HG02571 (cell line): Measurements from ENCODE around the gene EVA1C.
"Not testable (repeated sequence)": the region's sequence is repeated elsewhere in the genome, so short reads cannot be mapped to it uniquely, and the experiment has no call there.

ENCODE experiments used
- ATAC-seq: cut with Tn5 transposase; IDR thresholded peaks from one replicate; pipeline ENCODE4 v1.9.1; 2021; ENCODE audit warnings: mild to moderate bottlenecking, moderate library complexity; ENCODE audit not compliant: unreplicated experiment

EVA1C gene

GRCh38 chr21:32423320-32424190, 11.0 kb downstream of the EVA1C start:
- no peak for ATAC-seq

DNA sequence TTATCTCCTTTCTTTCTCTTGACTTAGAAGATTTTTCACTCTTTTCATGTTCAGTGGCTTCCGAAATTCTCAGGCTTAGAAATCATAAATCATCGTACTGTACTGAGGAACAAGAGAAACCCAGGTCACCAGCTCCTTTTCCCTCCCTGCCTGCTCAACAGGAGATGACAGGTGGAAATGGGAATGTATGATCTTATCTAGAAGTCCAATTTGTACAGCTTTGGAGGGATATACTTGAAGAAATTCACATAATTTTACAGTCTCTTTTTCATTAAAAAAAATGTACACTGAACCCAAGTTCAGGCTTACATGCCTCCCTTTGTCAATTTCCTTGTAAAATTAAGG, 11.7 kb downstream of the EVA1C start:
- no peak for ATAC-seq

DNA sequence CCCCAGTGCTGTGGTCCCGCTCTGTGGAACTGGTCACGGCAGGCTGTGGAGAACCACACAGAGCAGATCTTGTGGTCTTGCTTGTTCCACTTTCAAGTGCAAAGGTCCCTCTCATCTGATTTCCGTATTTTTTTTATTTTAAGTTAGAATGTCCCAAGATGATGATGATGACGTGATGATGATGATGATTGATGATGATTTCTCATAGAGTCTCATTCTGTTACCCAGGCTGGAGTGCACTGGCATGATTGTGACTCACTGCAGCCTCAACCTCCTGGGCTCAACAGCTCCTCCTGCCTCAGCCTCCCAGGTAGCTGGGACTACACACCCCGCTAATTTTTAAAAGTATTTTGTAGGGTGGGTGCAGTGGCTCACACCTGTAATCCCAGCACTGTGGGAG, 12.2 kb downstream of the EVA1C start:
- no peak for ATAC-seq

DNA sequence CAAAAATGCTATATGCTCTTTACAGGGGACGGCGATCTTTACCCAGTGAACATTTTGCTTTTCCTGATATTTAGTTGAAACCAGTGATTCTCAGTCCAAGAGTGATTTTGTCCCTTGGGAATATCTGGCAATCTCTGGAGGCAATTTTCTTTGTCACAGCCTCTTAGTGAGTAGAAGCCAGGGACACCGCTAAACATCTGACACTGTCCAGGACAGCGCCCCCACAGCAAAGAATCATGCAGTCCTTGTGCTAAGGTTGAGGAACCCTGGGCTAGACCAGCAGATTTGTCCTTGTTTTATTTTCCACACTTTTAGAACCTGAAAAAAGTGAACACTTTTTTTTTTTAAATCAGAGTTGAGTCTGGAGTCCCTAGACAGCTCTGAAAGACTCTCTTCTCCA, 13.1 kb downstream of the EVA1C start:
- no peak for ATAC-seq

- ATAC-seq: no peak
Observed at GRCh38 chr21:32426066-32426465, 13.6 kb downstream of the EVA1C start.

GRCh38 chr21:32426592-32427051, 14.1 kb downstream of the EVA1C start:
- ATAC-seq: no peak

- ATAC-seq: no peak
Observed at GRCh38 chr21:32427958-32428623, 15.6 kb downstream of the EVA1C start.

- ATAC-seq: not testable (repeated sequence)
Observed at GRCh38 chr21:32432982-32433660, 20.6 kb downstream of the EVA1C start.

DNA sequence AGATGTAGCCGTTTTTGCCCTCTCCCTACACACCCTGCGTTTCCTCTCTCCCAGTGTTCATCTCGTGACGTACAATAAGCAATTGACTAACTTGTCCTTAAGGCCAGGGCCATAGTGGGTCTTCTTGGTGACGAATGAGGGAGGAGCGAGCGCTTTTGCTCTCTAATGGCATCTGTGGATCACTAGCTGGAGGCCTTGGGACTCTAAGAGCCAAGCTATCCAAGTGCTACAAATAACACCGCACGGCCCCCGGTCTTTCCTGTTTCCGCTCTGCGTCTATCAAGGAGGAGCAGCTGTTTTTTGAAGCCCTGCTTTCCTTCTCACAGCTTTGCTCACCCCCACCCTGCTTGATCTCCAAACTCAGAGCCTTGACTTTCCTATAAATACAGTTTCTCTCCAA, 25.2 kb downstream of the EVA1C start:
- ATAC-seq: no peak

- ATAC-seq: no peak
Observed at GRCh38 chr21:32442566-32443318, 30.2 kb downstream of the EVA1C start.

GRCh38 chr21:32445101-32445500, 32.6 kb downstream of the EVA1C start:
- ATAC-seq: no peak

GRCh38 chr21:32446440-32446839, 33.9 kb downstream of the EVA1C start:
- not testable (repeated sequence) for ATAC-seq

GRCh38 chr21:32447224-32447623, 34.7 kb downstream of the EVA1C start:
- ATAC-seq: no peak

DNA sequence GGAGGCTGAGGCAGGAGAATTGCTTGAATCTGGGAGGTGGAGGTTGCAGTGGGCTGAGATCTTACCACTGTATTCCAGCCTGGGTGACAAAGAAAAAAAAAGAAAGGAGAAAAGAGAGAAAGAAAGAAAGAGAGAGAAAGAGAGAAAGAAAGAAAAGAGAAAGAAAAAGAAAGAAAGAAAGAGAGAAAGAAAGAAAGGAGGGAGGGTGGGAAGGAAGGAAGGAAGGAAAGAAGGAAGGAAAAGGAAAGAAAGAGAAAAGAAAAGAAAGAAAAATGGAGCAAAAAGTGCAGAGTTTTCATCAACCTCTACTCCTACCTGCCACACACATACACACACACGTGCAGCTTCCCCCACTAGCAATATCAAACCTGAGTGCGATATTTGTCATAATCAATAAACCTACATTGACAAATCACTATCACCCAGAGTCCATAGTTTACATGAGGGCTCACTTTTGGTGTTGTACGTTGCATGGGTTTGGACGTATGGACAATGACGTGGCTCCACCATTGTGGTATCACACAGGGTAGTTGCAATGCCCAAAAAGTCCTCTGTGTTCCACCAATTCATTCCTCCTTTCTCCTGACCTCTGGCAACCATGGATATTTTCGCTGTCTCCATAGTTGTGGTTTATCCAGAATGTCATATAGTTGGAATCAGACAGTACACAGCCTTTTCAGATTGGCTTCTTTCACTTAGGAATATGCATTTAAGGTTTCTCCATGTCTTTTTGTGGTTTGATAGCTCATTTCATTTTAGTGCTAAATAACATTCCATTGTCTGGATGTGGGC, 36.5 kb downstream of the EVA1C start:
- no peak for ATAC-seq

GRCh38 chr21:32450881-32451701, 38.6 kb downstream of the EVA1C start:
- not testable (repeated sequence) for ATAC-seq

- not testable (repeated sequence) for ATAC-seq
Observed at GRCh38 chr21:32452191-32452590, 39.7 kb downstream of the EVA1C start.

DNA sequence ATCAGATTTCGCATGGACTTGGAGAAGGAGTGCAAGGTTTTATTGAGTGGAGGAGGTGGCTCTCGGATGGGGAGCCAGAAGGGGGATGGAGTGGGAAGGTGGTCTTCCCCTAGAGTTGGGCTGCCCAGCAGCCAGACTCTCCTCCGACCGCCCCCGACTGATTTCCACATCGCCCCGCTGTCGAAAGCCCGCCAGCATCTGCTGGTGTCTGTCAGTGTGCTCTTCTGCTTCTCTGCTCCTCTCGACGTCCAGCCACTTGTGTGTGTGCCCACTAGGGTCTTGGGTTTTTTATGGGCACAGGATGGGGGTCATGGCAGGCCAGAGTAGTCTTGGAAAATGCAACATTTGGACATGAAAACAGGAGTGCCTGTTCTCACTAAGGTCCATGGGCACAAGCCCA, 40.1 kb downstream of the EVA1C start:
- no peak for ATAC-seq

DNA sequence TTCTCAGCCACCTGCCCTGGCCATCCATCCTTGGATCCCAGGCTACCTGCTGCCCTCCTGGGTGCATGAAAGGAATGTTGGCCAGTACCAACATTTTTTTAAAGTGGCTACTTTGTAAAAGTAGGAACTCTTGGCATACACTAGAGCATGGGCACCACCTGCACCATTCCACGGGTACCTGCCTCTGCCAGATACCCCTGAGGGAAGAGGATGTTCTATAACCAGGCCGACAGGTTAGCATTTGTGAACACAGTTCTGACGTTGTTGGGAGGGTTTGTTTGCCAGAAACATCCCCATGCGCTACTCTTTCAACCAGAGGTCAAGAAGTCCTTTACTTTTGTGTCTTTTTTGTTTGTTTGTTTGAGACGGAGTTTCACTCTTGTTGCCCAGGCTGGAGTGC, 43.0 kb downstream of the EVA1C start:
- ATAC-seq: no peak

DNA sequence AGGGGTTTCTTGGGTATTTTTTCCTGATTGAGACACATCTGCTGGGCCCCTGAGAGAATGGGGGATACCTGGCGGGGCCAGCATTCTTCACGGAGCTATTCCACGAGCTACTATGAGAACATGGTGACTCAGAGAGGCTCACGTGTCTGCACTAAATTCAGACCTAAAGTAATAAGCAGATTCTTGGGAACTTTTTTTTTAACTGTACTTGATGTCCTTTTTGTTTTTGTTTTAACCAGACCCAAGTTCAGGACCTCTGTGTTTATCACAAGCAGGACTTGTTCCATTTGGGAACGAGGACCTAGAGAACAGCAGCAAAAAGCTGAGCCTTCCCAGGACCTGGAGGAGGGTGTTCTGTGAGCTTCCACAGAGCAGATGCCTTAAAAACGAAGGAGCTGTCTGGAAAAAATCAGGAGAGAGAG, 44.0 kb downstream of the EVA1C start:
- no peak for ATAC-seq
